Mucosa of gallbladder (tissue), 1 donor: ENCODE data around the gene SLC6A2. TPM values are rescaled to one million over a fixed set of nuclear protein-coding genes. Genes with fewer than 3 reads are reported as not detected.

Source experiments
- DNase-seq: peaks from one replicate; pipeline ENCODE4 v3.0.0-alpha.2; 2020; ENCODE audit warnings: low spot score
- total RNA-seq: library from RNA; stranded (reverse); gene quantifications from one replicate; pipeline ENCODE4 v1.2.1, GENCODE V29; 2021
- donor health status: DM: no; HTN: no; CAD: no.

SLC6A2 gene
- total RNA-seq, 1 donor from 2014 or later, result 0.23 TPM

DNA sequence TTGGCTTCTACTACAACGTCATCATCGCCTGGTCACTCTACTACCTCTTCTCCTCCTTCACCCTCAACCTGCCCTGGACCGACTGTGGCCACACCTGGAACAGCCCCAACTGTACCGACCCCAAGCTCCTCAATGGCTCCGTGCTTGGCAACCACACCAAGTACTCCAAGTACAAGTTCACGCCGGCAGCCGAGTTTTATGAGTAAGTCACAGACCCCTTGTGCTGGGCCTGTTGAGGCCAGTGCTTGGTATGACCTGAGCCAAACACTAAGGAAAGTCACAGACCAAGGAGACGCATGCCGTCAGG lies 16.1 kb downstream of the SLC6A2 start:
- no peak for DNase-seq

DNA sequence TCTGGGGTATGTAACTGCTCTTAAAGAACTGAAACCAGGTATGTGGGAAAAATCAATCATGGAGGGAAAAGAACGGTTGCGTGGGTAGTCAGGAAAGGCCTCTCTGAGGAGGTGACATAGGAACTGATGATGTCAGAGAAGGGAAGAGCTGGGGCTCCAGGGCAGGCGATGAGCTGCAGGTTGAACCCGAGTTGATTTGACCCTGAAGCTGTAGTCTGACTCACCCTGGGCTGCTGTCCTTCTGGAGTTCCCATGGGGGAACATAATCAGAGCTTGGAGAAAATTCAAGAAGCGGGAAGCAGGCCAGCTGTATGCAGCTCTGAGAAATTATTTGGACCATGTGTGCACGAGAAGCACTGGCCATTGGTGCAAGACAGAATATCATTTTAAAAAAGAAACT lies 16.7 kb downstream of the SLC6A2 start:
- peak; percentile 12 for DNase-seq

DNA sequence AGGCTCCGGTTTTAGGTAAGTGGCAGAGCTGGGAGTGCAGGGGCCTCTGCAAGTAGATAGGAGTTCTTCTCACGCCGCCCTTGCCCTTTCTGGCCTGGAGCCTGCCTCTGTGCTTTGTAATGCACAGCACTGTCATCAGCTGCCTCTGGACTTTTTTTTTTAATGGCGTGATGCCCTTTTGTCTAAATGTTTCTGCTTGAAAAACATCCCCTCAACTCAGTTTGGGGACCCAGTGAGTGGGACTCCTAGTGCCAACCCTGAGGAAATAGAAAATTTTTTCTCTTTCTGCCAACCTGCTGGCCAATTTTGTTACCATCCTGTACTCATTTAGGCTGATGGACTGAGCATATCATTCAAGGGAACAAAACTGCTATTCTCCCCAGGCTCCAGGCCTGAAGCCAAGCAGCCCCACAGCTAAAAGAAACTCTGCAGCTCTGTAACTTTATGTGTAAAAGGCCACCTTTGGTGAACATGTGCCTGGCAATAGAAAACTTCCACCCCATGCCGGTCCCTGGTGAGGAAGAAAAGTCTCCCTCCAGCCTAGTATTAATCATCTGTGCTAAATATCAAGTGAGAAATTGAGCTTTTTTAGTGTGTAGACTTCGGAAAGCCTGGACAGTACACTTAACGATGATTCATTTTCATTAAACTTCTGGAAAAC lies 22.5 kb downstream of the SLC6A2 start:
- no peak for DNase-seq

DNA sequence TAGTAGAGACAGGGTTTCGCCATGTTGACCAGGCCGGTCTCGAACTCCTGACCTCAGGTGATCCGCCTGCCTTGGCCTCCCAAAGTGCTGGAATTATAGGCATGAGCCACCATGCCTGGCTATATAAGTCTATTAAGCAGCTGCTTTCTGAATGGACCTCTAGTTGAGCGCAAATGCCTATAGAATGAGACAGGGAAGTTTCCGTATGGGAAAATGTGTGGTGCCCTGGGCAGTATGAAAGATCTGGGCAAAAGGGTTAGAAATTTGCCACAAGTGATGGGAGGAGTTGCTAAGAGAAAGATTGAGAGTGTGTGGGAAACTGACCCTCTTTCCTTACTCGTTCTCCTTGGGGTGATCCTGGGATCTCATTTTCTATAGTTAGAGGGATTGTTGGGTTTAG lies 26.3 kb downstream of the SLC6A2 start:
- DNase-seq, result no peak

DNA sequence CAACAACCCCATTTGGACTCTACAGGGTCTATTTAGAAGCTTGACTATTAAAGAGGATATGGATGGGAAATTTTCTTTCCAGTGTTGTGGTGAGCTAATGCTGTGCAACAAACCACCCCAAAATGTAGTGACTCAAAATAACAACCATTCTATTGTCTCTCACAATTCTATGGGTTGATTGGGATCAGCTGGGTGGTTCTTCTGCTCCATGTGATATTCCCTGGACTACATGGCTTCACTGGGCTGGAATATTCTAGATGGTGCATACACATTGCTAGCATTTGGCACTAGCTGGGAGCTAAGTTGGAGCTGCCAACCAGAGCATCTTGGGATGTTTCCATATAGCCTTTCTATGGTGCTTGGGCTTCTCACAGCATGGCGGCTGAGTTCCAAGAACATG lies 30.2 kb downstream of the SLC6A2 start:
- no peak for DNase-seq

DNA sequence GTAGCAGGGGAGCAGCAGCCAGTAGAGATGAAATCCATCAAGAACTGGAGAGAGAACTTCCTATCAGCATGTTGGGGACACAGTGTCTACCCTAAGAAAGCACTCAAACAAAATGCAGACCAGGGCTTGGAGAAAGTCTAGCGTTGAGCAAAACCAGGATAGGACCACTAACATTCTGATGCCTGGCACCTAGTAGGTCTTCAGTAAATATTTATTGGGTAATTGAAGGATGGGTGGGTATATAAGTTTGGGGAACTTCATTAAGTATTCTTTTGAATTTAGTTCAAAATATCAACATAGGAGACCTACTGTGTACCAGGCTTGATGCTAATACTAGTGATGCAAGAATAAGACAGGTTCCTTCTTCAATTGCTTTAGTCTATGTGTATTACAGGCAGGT lies 30.9 kb downstream of the SLC6A2 start:
- no peak for DNase-seq

DNA sequence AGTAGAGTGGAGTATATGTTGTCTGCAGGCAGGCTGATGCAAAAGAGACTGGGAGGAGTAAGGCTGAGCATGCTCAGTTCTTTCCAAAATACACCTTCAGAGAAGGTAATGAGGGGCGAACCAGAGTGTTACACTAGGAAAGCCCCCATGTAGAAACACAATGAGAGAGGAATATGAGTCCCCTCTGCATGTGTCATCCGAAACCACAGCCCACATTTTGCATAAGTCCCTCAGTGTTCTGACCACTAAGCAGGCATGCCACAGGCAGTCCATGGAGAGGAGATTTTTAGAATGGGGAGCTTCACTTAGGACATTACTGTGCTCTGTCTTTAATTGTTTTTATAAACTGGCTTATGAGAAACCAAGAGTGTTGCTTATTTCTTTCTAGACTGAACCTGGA lies 32.0 kb downstream of the SLC6A2 start:
- DNase-seq, result no peak

DNA sequence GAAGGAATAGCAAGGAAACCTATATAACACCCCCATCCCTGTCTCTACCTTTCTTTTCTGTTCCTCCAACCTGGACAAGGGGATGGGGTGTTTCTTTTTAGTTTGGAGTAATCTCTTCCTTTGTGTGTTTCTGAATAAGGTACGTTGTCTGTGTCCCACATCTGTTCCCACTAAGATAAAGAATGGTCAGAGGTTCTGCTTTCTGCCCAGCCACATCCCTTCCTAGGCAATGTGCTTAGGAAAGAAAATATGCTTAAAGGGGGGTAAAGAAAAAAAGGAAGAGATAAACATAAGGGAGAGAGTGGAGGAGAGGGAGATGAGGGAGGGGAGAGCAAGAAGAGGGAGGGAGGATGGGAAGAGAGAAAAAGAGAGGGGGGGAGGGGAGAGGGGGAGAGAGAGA lies 35.1 kb downstream of the SLC6A2 start:
- DNase-seq, result no peak

DNA sequence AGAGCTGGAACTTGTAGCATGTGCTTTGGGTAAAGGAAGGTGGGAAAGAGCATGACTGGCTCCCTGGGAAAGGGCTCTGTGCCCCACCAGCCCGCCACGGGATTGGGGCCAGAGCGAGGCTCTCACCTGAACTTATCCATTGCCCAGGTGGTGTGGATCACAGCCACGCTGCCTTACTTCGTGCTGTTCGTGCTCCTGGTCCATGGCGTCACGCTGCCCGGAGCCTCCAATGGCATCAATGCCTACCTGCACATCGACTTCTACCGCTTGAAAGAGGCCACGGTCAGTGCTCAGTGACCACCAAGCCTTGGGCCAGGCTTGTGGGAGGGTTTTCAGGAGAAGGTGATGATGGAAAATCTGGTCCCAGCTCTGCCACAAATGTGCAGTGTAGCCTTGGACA lies 36.0 kb downstream of the SLC6A2 start:
- no peak for DNase-seq

DNA sequence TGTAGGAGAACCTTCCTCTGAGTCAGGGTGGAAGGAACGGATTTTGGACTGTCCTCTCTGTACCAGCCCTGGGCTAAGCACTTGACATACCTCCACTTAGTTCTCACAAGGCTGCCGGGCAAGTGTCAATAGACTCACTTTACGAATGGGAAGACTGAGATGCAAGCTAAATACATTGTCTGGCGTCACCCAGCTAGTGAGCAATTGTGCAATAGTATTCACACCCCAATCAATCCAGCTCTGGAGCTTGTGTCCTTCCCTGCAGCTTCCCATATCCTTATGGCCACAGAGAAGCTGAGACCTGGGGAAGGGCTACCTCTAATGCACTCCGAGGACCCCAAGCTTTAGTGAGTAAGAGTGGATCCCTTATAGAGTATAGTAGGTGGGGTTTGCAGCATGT lies 39.8 kb downstream of the SLC6A2 start:
- DNase-seq, result no peak

DNA sequence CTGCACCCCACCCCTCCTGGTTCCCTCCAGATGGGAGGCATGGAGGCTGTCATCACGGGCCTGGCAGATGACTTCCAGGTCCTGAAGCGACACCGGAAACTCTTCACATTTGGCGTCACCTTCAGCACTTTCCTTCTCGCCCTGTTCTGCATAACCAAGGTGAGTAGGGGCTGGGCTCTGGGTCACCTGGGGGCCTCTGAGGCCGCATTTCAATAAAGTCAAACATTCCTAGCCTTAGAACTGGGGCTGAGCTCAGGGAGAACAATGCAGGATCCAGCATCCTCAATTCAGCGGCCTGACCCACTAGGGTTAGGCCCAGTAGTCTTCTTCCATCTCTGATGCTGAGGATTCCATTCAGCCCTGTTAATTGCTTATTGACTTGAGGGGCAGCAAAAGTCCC lies 42.1 kb downstream of the SLC6A2 start:
- DNase-seq, result no peak

DNA sequence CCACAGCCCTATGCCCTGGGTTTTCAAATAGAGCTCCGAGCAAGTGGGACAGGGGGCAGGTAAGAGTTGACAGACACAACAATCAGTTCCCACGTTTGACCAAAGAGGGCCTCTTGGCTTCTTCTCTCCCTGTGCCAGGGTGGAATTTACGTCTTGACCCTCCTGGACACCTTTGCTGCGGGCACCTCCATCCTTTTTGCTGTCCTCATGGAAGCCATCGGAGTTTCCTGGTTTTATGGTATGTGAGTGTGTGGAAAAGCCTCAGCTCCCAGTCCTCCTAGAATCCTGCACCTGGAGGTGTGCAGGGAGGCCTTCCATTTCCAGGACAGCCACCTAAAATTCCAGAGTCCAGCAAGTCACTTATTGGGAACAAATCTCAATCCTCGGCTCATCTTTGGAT lies 42.5 kb downstream of the SLC6A2 start:
- no peak for DNase-seq

DNA sequence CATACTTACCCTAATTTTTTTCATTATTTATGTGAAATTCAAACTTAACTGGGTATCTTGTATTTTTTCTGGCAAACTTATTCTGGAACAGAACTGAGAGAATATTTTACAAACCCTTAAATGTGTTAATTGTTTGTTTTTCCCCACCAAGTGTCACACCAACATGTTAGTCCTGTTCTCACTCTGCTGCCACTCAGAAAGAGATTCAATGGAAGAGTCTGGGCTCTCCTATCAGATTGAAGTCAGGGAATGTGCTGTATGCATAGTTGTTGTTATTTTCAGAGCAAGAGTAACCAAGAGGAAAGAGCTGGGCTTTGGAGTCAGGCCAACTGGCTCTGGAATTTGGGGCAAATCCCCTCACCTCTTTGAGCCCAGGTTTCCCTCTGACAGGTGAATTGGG lies 43.2 kb downstream of the SLC6A2 start:
- DNase-seq, result no peak

DNA sequence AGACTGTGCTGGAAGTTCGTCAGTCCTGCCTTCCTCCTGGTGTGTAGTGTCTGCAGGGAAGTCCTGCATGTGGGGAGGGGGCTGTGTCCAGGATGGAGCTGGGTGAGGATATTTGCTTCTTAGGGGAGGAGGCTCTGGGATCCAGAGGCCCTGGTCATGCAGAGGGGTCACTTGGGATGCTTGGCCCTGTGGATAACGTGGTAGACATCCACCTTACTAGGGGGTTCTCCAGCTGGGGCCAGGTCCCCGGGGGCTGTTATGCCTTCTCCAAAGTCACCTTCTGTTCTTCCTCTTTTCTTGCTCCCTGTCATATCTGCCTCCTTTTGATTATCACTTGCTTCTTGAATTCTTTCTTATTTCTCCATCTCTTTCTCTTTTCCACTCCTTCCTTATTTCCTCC lies 43.8 kb downstream of the SLC6A2 start:
- DNase-seq, result no peak

DNA sequence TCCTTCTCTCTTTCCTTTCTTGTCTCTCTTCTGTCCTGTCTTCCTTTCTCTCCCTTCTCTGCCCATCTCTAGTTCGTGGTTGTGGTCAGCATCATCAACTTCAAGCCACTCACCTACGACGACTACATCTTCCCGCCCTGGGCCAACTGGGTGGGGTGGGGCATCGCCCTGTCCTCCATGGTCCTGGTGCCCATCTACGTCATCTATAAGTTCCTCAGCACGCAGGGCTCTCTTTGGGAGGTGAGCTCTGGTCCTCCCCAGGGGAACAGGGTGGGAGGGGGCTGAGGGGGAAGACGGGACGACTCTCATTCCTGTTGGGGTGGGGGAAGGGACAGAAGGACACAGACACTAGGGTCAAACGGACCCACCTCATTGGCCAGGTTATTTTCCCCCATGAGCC lies 44.3 kb downstream of the SLC6A2 start:
- DNase-seq, result no peak

DNA sequence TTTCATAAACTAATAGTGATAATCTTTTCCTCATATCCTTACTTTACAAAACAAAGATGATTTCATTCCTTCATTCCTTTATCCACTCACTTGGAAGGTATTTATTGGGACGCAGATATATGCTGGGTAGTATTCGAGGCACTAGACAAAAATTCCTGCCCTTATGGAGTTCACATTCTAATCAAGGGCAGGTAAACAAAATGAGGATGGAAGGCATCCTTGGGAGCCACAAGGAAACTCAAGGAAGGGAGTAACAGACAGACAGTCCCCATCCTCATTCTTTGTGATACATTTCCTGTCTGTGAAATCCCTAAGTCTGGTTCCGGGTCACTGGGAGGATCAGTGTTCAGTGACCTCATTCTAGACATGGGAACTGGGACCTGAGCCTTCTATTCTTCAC lies 45.2 kb downstream of the SLC6A2 start:
- DNase-seq, result no peak

DNA sequence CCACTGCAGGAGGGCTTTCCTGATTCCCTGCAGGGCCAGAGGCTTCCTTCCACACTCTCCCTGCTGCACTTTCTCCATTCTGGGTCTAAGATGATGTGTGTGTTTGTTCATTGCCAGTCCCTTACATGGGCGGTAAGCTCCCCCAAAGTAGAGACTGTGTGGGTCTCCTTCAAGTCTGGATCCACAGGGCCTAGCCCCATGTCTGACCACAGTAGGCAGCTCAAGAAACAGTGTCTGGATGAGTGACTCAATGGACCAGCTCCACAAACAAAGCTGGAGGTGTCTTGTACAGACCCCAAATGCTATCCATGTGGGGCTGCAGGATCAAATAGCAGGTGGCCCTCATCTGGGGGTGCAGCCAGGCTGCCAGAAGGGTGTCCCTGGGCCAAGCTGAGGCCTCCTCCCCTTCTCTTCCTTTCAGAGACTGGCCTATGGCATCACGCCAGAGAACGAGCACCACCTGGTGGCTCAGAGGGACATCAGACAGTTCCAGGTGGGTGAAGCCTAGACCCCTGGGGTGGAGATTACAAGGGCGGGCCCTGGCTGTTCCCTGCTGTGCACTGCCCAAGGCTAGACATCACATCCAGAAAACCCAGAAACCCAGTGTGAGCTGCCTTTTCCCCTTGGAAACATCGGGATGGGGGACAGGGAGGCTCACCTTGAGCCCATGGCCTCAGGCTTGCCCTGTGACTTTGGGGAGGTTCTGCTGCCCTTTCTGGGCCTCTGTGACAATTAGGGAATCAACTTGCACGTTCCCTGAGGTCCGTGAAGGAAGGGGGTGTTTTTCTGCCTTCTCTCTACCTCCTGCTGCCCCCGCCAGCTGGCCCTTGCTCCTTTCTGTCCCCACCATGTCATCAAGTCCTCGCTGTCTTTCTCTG lies 45.9 kb downstream of the SLC6A2 start:
- DNase-seq, result peak; percentile 42

DNA sequence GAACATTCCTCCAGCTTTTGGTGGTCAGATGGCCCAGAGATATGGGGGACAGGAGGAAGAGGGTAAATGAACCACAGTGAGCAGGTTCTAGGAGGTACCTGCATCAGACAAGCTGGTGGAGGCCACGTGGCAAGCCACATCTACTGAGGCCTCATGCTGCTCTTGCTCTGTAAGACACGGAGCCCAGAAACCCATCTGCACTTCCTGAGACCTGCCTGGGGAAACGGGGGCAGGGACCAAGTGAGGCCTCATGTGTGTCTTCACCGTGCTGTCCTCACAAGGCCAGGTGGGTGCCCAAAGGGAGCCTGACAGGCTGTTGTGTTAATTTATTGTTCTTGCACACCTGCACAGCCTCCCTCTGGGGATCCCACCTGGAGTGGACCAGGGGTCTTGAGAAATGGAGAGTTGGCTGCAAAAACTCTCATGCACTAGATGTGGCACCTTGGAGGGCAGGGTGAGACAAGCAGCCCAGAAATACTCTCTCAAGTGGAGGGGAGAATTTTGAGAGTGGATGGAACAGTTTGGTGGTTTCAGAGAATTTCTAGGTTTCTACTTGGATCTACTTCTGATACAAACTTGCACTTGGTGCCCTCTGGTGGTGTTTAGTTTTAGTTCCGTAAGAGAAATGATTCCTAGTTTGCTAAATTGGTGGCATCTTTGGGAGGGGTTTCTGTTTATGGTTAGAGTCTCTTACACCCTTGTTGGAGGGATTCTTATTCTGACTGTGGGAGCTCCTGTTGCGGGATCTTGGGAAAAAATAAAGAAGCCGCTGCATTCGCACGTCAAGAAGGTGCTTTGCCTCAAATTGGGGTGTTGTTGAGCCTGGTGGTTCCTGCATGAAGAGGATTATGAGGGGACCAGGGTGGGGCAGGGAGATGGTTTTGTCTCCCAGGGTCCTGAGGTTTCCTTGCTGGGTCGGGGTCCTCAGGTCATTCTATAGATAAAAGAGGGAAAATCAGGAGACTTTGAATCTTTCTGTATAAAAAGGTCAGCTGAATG lies 47.5 kb downstream of the SLC6A2 start:
- peak; percentile 47 for DNase-seq

DNA sequence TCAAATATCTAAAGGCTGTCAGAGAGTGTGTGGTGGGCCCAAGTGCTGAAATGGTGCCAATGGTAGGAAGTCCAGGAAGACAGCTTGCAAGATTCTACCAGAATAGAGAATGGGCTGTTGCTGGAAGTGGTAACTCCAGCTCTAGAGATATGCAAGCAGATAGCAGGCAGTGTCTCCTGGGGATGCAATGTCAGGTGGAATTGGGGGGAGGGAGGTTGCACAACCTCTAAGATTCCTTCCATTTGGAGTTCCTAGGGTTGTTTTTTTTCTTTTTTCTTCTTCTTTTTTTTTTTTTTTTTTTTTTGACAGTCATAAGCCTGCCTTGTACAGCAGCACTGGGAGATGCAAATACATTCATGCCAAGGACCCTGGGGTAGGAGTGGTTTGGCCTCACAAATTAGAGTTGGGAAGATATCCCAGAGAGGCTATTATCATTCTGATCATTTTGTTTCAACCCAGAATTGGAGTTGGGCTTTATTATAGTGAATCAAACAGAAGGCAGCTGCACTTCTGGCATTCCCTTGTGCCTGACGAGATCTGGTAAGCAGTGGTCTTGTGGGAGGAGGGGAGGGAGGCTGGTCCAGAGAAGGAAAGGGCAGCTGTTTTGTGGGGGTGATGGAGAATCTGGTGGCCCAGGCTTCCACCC lies 51.1 kb downstream of the SLC6A2 start:
- no peak for DNase-seq

DNA sequence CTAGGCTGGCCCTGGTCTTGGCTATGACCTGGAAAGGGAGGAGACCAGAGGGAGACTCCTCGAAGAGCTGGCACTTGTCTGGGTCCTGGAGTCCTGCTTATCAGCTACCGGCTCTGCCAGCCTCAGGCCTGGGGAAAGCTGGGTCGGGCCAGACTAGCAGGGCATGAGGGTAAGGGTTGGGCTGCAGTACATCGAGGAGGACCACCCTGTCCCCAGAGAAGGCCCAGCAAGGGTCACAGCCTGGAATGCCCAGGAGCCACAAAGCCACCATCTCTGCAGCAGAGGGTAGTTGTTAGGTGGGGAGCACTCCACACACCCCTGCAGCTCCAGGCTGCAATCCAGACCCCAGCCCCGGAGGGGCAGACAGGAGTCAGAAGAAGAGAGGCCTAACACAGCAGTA lies 54.0 kb downstream of the SLC6A2 start:
- DNase-seq, result no peak

DNA sequence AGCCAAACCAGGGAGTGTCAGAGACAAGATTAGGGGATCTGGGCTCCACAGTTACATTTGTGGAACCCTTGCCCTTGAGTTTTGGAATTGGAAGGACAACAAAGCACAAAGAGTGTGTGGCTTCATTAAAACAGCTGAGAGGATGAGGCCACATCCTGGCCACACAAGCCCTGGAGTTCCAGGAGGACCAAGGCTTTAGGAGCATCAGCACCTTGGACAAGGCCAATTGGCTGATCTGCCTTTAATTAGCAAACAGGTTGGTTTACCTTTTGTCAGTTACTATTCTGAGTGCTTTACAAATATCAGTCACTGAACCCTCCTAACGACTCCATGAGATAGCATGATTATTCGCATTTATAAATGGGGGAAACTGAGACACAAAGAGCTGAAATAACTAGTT lies 54.7 kb downstream of the SLC6A2 start:
- DNase-seq, result no peak
